Measurements from ENCODE around the gene RALGPS1.

DNA sequence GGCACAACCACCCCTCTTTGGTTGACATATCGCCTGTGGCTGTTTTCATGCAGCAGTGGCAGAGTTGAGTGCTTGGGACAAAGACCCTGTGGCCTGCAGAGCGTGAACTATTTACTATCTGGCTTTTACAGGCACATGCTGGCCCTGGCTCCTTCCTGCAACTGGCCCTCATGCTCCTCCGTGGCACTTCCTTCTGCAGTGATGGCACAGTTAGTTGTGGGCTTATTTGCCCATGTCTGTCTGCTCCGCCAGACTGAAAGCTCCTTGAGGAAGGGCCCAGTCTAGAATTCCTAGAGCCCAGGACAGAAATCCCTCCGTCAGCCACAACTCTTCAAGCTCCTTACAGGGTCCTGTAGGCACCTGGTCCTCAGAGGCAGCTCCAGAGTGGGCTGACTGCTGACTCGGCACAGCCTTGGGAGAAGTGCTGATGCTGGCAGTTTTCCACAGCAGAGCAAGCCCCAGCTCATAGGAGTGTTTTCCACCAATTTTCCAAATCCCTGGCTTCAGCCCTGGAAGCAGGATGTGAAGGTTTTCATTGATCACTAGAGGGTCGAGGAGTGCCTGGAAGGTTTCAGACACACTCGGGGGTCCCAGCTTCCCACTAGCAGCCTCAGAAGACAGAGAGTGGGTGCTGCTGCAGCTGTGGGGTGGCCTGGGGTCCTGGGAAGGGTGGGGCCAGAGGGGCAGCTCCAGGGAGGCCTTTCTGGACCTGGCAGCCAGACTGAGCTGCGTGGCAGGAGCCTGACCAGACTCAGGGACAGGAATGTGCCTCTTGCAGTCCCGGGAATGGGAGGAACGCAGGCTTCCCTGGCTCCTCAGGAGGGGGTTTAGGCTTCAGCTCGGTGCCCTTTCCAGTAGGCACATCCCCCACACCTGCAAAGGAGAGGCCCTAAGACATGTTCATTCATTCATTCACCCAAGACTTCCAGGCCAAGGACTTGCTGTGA, 264.4 kb downstream of the RALGPS1 start:
- TF ChIP-seq, protein P1, sequence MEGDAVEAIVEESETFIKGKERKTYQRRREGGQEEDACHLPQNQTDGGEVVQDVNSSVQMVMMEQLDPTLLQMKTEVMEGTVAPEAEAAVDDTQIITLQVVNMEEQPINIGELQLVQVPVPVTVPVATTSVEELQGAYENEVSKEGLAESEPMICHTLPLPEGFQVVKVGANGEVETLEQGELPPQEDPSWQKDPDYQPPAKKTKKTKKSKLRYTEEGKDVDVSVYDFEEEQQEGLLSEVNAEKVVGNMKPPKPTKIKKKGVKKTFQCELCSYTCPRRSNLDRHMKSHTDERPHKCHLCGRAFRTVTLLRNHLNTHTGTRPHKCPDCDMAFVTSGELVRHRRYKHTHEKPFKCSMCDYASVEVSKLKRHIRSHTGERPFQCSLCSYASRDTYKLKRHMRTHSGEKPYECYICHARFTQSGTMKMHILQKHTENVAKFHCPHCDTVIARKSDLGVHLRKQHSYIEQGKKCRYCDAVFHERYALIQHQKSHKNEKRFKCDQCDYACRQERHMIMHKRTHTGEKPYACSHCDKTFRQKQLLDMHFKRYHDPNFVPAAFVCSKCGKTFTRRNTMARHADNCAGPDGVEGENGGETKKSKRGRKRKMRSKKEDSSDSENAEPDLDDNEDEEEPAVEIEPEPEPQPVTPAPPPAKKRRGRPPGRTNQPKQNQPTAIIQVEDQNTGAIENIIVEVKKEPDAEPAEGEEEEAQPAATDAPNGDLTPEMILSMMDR (IDR thresholded peaks at IDR 0.05; ENCODE audit: low read length), result no peak
- no peak for TF ChIP-seq EZH2 (optimal IDR thresholded peaks at IDR 0.05; ENCODE audit: low read depth, low read length)
